SH-SY5Y (cell line): Measurements from ENCODE around the gene MYCL.

ENCODE experiments used
- GATA2 ChIP-seq: IDR thresholded peaks from 2 replicates; pipeline ENCODE4 v1.6.1; 2011; ENCODE audit warnings: mild to moderate bottlenecking, low read depth, low read length
- GATA3 ChIP-seq: IDR thresholded peaks from 2 replicates; pipeline ENCODE4 v1.6.1; 2011; ENCODE audit warnings: low read depth, mild to moderate bottlenecking, low read length, moderate library complexity

GRCh38 chr1:39898648-39899603 lies 2.8 kb downstream of the MYCL start:
- no peak for TF ChIP-seq GATA2
- no peak for TF ChIP-seq GATA3
